ENCODE data around the gene PHPT1.

DNA sequence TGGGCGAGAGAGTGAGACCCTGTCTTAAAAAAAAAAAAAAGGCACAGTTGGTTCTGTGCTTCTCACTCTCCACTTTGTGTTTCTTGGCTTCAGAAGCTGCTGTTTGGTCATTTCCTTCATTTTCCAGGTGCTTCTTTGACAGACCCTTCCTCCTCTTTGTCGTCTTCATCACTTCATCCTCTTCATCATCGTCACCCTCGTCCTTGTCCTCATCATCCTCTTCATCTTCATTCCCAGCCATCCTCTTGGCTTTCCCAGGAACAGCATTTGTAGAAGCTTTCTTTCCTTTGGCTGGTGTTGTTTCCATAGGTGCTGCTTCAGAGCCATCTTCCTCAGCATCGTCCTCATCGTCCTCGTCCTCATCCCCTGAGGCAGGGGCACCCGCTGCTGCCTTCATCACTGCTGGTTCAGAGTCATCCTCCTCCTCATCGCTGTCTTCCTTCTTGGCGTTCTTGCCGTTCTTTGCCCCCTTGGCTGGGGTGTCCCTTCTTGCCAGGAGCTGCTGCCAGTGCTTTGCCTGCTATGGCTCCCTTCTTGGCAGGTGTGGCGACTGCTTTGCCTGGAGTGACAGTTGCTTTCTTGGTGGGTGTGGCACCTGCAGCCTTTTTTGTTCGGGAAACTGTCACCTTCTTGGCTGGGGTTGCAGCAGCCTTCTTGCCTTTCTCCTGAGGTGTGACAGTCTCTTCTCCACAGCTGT lies 34.3 kb upstream of the PHPT1 start:
- no peak for TF ChIP-seq POLR2A (IDR thresholded peaks at IDR 0.05; ENCODE audit: low read length)
- TF ChIP-seq GATA1 (IDR thresholded peaks at IDR 0.05; ENCODE audit: low read depth, low read length) = no peak
